H9 (cell line): ENCODE results near the gene TMEM151B. TPM values are rescaled to one million over a fixed set of nuclear protein-coding genes. Genes with fewer than 3 reads are reported as not detected.
A peak's percentile ranks its signal among the peaks of the same experiment; 100 is the strongest.

Experiments used
- DNase-seq: peaks from one replicate; pipeline ENCODE4 v3.0.0-alpha.2; 2017
- H2AFZ ChIP-seq: one replicate; pipeline ENCODE4 v1.6.1; 2013; ENCODE audit warnings: mild to moderate bottlenecking, low read length, control low read depth, moderate library complexity
- H2AK5ac ChIP-seq: 2 replicates; pipeline ENCODE4 v1.6.1; 2013; ENCODE audit warnings: low read length, control low read depth, mixed read lengths; ENCODE audit not compliant: insufficient read length
- H2BK120ac ChIP-seq: one replicate; pipeline ENCODE4 v1.6.1; 2013; ENCODE audit warnings: low read depth, mild to moderate bottlenecking, low read length, control low read depth, inconsistent platforms; ENCODE audit not compliant: poor library complexity, severe bottlenecking
- H2BK12ac ChIP-seq: 2 replicates; pipeline ENCODE4 v1.6.1; 2013; ENCODE audit warnings: low read length, control low read depth, mixed read lengths, low read depth; ENCODE audit not compliant: insufficient read length
- H2BK15ac ChIP-seq: 2 replicates; pipeline ENCODE4 v1.6.1; 2013; ENCODE audit warnings: low read depth, low read length, control low read depth
- H2BK20ac ChIP-seq: one replicate; pipeline ENCODE4 v1.6.1; 2013; ENCODE audit warnings: low read depth, mild to moderate bottlenecking, low read length, control low read depth, inconsistent platforms; ENCODE audit not compliant: poor library complexity, severe bottlenecking
- H2BK5ac ChIP-seq: 2 replicates; pipeline ENCODE4 v1.6.1; 2013; ENCODE audit warnings: low read length, control low read depth, mixed read lengths; ENCODE audit not compliant: insufficient read length
- H3K14ac ChIP-seq: 2 replicates; pipeline ENCODE4 v1.6.1; 2013; ENCODE audit warnings: low read length, control low read depth; ENCODE audit not compliant: insufficient read depth
- H3K18ac ChIP-seq: 2 replicates; pipeline ENCODE4 v1.6.1; 2013; ENCODE audit warnings: low read depth, mild to moderate bottlenecking, mixed read lengths, low read length, control low read depth; ENCODE audit not compliant: insufficient read length
- H3K23ac ChIP-seq: 2 replicates; pipeline ENCODE4 v1.6.1; 2013; ENCODE audit warnings: low read length, control low read depth, mixed read lengths, low read depth; ENCODE audit not compliant: insufficient read length
- H3K23me2 ChIP-seq: 2 replicates; pipeline ENCODE4 v1.6.1; 2013; ENCODE audit warnings: low read depth, mild to moderate bottlenecking, mixed read lengths, low read length, control low read depth; ENCODE audit not compliant: insufficient read length, poor library complexity, severe bottlenecking
- H3K27ac ChIP-seq: 2 replicates; pipeline ENCODE4 v1.5.1; 2013; ENCODE audit warnings: low read length, control low read depth, mixed read lengths, low read depth; ENCODE audit not compliant: insufficient read length
- H3K27me3 ChIP-seq: 2 replicates; pipeline ENCODE4 v1.6.1; 2013; ENCODE audit warnings: low read length, control low read depth, inconsistent platforms; ENCODE audit not compliant: insufficient read depth
- H3K4ac ChIP-seq: 2 replicates; pipeline ENCODE4 v1.6.1; 2013; ENCODE audit warnings: low read depth, mild to moderate bottlenecking, control low read depth, inconsistent platforms, low read length, moderate library complexity
- H3K4me1 ChIP-seq: 2 replicates; pipeline ENCODE4 v1.6.1; 2013; ENCODE audit warnings: low read length, control low read depth, inconsistent platforms; ENCODE audit not compliant: insufficient read depth
- H3K4me2 ChIP-seq: 2 replicates; pipeline ENCODE4 v1.6.1; 2013; ENCODE audit warnings: low read length, control low read depth, mixed read lengths; ENCODE audit not compliant: insufficient read length, insufficient read depth
- H3K56ac ChIP-seq: 2 replicates; pipeline ENCODE4 v1.6.1; 2013; ENCODE audit warnings: low read depth, mild to moderate bottlenecking, mixed read lengths, low read length, control low read depth; ENCODE audit not compliant: insufficient read length
- H3K79me1 ChIP-seq: 2 replicates; pipeline ENCODE4 v1.6.1; 2013; ENCODE audit warnings: low read depth, mild to moderate bottlenecking, moderate library complexity, low read length, control low read depth, inconsistent platforms; ENCODE audit not compliant: insufficient read depth, poor library complexity, severe bottlenecking
- H3K79me2 ChIP-seq: 2 replicates; pipeline ENCODE4 v1.6.1; 2013; ENCODE audit warnings: low read length, control low read depth, inconsistent platforms; ENCODE audit not compliant: insufficient read depth
- H3K9ac ChIP-seq: 2 replicates; pipeline ENCODE4 v1.6.1; 2013; ENCODE audit warnings: low read length, control low read depth, mixed read lengths; ENCODE audit not compliant: insufficient read length; ENCODE audit errors: extremely low read depth
- H3K9me3 ChIP-seq: one replicate; pipeline ENCODE4 v1.6.1; 2013; ENCODE audit warnings: low read depth, low read length, inconsistent platforms; ENCODE audit not compliant: control insufficient read depth
- H3T11ph ChIP-seq: one replicate; pipeline ENCODE4 v1.6.1; 2013; ENCODE audit warnings: mild to moderate bottlenecking, low read length, control low read depth, inconsistent platforms
- H4K20me1 ChIP-seq: one replicate; pipeline ENCODE4 v1.6.1; 2013; ENCODE audit not compliant: control insufficient read depth, insufficient read length, insufficient read depth
- H4K5ac ChIP-seq: 2 replicates; pipeline ENCODE4 v1.6.1; 2013; ENCODE audit warnings: low read depth, mild to moderate bottlenecking, mixed read lengths, low read length, control low read depth; ENCODE audit not compliant: insufficient read length
- H4K8ac ChIP-seq: replicated peaks from 2 replicates; pipeline ENCODE4 v1.6.1; 2013; ENCODE audit warnings: low read length, control low read depth, mixed read lengths, low read depth; ENCODE audit not compliant: insufficient read length
- H4K91ac ChIP-seq: 2 replicates; pipeline ENCODE4 v1.6.1; 2013; ENCODE audit warnings: low read depth, mild to moderate bottlenecking, moderate library complexity, mixed read lengths, low read length, control low read depth; ENCODE audit not compliant: insufficient read length
- H3K27ac Mint-ChIP-seq, 3 experiments: 2 replicates in 2 of 3; 3 replicates in 1 of 3; pipeline ENCODE4 v1.8.0; 2020 to 2021; ENCODE audit warnings: mixed read lengths in 3 of 3, mild to moderate bottlenecking in 1 of 3, moderate library complexity in 1 of 3
- H3K27me3 Mint-ChIP-seq: 2 replicates; pipeline ENCODE4 v1.8.0; 2021; ENCODE audit warnings: low read depth, mild to moderate bottlenecking, moderate library complexity, mixed read lengths
- H3K36me3 Mint-ChIP-seq, 3 experiments: 2 replicates in 2 of 3; 3 replicates in 1 of 3; pipeline ENCODE4 v1.8.0; 2020 to 2021; ENCODE audit warnings: low read depth in 3 of 3, mixed read lengths in 3 of 3; ENCODE audit not compliant: insufficient read depth in 1 of 3
- H3K4me1 Mint-ChIP-seq, 2 experiments: 2 replicates each; pipeline ENCODE4 v1.8.0; 2020; ENCODE audit warnings: mixed read lengths in 2 of 2
- H3K4me3 Mint-ChIP-seq, 2 experiments: 2 replicates in 1 of 2; 3 replicates in 1 of 2; pipeline ENCODE4 v1.8.0; 2020 to 2021; ENCODE audit warnings: mild to moderate bottlenecking in 2 of 2, mixed read lengths in 2 of 2, moderate library complexity in 1 of 2
- H3K9me3 Mint-ChIP-seq, 2 experiments: 2 replicates in 1 of 2; 3 replicates in 1 of 2; pipeline ENCODE4 v1.8.0; 2020; ENCODE audit warnings: mild to moderate bottlenecking in 2 of 2, mixed read lengths in 2 of 2, moderate library complexity in 1 of 2
- CTCF ChIP-seq: fragments of 200-600 bp; sonication (generic); conservative IDR thresholded peaks from 3 replicates; pipeline ENCODE4 v1.8.0; 2021; ENCODE audit warnings: antibody characterized with exemption, mild to moderate bottlenecking
- WGBS: extraction: QIAGEN DNeasy Blood & Tissue Kit; methylation state at CpG from one replicate; pipeline ENCODE4 v1.1.7; 2013; ENCODE audit warnings: missing lambda C conversion rate, low lambda C conversion rate, mixed read lengths; ENCODE audit not compliant: insufficient read length; ENCODE audit errors: extremely low coverage; 5-methylcytosine and 5-hydroxymethylcytosine counted together
- total RNA-seq: library from RNA; stranded (reverse); gene quantifications from 2 replicates; pipeline ENCODE4 v1.2.1, GENCODE V29; 2021

The TMEM151B gene
- total RNA-seq, 1 experiment from 2014 or later, result 2.4 TPM

GRCh38 chr6:44253307-44254101 is 16.7 kb upstream of the TMEM151B start:
- H4K8ac ChIP-seq, result no peak overlapping the region

More at GRCh38 chr6:44253307-44254101, 16.7 kb upstream of the TMEM151B start:
- no peak overlapping the region for H2BK5ac ChIP-seq
- H2BK20ac ChIP-seq, result no peak overlapping the region
- no peaks in the 10 kb centered on the region for H4K20me1 ChIP-seq
- no peak overlapping the region for H2AFZ ChIP-seq
- H3K27me3 ChIP-seq, result no peaks in the 10 kb centered on the region
- H3T11ph ChIP-seq, result no peak overlapping the region
- no peak overlapping the region for H3K23ac ChIP-seq
- DNase-seq, result peak; percentile 75
- no peak overlapping the region for H2BK120ac ChIP-seq
- H3K14ac ChIP-seq, result no peak overlapping the region
- peaks cover 5% of the 10 kb centered on the region; the same call in 1 of the 2 replicates for H3K4me1 ChIP-seq
- peaks cover 11% of the 10 kb centered on the region; the same call in 1 of the 2 replicates for H3K79me2 ChIP-seq
- no CpG with 5 or more reads among the region's 10 CpGs for WGBS
- no peak overlapping the region for H3K4me2 ChIP-seq
- H3K18ac ChIP-seq, result no peak overlapping the region
- H3K4me1 Mint-ChIP-seq, result peaks cover 58 to 63% of the 10 kb centered on the region in 2 experiments
- peaks cover 8% of the 10 kb centered on the region for H3K23me2 ChIP-seq
- no peak overlapping the region for H3K9ac ChIP-seq
- H3K9me3 ChIP-seq, result no peaks in the 10 kb centered on the region
- no peaks in the 10 kb centered on the region for H3K9me3 Mint-ChIP-seq
- H2BK12ac ChIP-seq, result no peak overlapping the region
- H2AK5ac ChIP-seq, result no peak overlapping the region
- peak overlapping the region; percentile 24 to 92 (median 77); a peak in 3 of 7 replicates for H3K27ac Mint-ChIP-seq
- peak overlapping the region; percentile 5 to 63; a peak in 3 of 5 replicates for H3K4me3 Mint-ChIP-seq
- H3K79me1 ChIP-seq, result no peaks in the 10 kb centered on the region
- no peak overlapping the region for H4K91ac ChIP-seq
- H2BK15ac ChIP-seq, result no peak overlapping the region
- peaks cover 11% of the 10 kb centered on the region for H3K27me3 Mint-ChIP-seq
- H3K36me3 Mint-ChIP-seq, result peaks cover 56 to 81% (median 74%) of the 10 kb centered on the region in 3 experiments
- no peak overlapping the region for H3K27ac ChIP-seq
- peak; percentile 73 for TF ChIP-seq CTCF
- no peak overlapping the region for H3K4ac ChIP-seq
- H3K56ac ChIP-seq, result no peak overlapping the region
- H4K5ac ChIP-seq, result no peak overlapping the region
